ENCODE data around the gene CRYBA4. TPM values are rescaled to one million over a fixed set of nuclear protein-coding genes. Genes with fewer than 3 reads are reported as not detected.

CRYBA4 gene
- total and polyA plus RNA-seq, 10 of the 15 experiments (the other 5 are each of a cell fraction or from before 2014, with no cell fraction given): 0.12 to 0.17 TPM; not detected in 8

DNA sequence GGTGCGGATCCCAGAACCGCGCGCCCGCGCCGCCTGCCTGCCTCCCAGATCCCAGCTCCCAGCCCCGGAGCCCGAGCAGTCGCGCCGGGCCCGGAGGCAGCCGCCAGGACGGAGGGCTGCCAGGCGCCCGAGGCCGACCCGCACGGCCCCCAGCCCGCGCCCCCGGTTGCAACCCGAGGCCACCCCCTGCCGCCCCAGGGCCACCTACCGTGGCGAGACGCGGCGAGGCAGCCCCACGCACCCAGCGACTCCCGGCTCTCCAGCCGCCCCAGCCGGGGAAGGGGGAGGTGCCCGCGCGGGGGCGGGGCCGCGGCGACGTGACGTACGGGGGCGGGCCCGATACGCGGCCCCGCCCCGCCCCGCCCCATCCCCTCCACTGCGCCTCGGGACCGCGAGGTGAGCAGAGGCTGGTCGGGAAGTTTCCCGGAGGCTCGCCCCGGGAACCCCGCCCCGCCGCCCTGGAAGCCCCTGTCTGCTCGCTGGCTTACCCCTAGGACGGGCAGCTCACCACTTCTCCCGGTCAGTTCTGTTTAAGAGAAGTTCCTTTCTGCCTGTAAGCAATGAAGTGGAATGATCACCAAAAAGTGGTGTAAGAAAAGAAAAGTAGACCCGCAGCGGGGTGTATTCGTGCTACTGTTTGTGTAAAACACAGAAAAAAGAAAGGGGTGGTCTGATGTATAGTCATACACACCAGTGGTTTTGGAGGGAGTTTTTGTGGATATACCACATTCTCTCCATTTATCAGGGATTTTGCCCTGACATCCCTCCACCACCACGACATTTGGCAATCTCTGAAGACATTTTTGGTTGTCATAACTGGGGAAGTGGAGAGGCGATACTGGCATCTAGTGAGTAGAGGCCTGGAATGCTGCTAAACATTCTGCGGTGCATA is 31.7 kb upstream of the CRYBA4 start, which contains the start of gene TPST2 (continued):
- TF ChIP-seq SKIL (IDR thresholded peaks at IDR 0.05; ENCODE audit: low read depth, poor library complexity, severe bottlenecking) (no peak), WRNIP1 (IDR thresholded peaks at IDR 0.05; ENCODE audit: borderline replicate concordance, low read depth, low read length) (no peak), LARP7 (IDR thresholded peaks at IDR 0.05) (0 out of 2 replicates have a peak, but pooled peaks have one; percentile 13), SRF (IDR thresholded peaks at IDR 0.05; ENCODE audit: low read depth in 2 of 2, low read length in 2 of 2) (no peak), PAX5 (IDR thresholded peaks at IDR 0.05; ENCODE audit: borderline replicate concordance, low read depth, low read length) (0 out of 2 replicates have a peak, but pooled peaks have one; percentile 11), ESRRA (IDR thresholded peaks at IDR 0.05; ENCODE audit: low read length) (no peak), MTA2 (IDR thresholded peaks at IDR 0.05; ENCODE audit: low read depth) (no peak), IRF3 (IDR thresholded peaks at IDR 0.05) (no peak), CEBPZ (IDR thresholded peaks at IDR 0.05; ENCODE audit: low read depth, low read length) (no peak), NFYB (IDR thresholded peaks at IDR 0.05; ENCODE audit: insufficient read depth, low read depth, low read length) (no peak), NFIC (IDR thresholded peaks at IDR 0.05; ENCODE audit: low read depth, low read length) (no peak), RAD21 (IDR thresholded peaks at IDR 0.05; ENCODE audit: insufficient read depth, low read depth, low read length) (0 out of 2 replicates have a peak, but pooled peaks have one; percentile 2)
- TF ChIP-seq, protein P1, sequence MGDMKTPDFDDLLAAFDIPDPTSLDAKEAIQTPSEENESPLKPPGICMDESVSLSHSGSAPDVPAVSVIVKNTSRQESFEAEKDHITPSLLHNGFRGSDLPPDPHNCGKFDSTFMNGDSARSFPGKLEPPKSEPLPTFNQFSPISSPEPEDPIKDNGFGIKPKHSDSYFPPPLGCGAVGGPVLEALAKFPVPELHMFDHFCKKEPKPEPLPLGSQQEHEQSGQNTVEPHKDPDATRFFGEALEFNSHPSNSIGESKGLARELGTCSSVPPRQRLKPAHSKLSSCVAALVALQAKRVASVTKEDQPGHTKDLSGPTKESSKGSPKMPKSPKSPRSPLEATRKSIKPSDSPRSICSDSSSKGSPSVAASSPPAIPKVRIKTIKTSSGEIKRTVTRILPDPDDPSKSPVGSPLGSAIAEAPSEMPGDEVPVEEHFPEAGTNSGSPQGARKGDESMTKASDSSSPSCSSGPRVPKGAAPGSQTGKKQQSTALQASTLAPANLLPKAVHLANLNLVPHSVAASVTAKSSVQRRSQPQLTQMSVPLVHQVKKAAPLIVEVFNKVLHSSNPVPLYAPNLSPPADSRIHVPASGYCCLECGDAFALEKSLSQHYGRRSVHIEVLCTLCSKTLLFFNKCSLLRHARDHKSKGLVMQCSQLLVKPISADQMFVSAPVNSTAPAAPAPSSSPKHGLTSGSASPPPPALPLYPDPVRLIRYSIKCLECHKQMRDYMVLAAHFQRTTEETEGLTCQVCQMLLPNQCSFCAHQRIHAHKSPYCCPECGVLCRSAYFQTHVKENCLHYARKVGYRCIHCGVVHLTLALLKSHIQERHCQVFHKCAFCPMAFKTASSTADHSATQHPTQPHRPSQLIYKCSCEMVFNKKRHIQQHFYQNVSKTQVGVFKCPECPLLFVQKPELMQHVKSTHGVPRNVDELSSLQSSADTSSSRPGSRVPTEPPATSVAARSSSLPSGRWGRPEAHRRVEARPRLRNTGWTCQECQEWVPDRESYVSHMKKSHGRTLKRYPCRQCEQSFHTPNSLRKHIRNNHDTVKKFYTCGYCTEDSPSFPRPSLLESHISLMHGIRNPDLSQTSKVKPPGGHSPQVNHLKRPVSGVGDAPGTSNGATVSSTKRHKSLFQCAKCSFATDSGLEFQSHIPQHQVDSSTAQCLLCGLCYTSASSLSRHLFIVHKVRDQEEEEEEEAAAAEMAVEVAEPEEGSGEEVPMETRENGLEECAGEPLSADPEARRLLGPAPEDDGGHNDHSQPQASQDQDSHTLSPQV (IDR thresholded peaks at IDR 0.05): no peak
